ENCODE results near the gene PTBP3.

DNA sequence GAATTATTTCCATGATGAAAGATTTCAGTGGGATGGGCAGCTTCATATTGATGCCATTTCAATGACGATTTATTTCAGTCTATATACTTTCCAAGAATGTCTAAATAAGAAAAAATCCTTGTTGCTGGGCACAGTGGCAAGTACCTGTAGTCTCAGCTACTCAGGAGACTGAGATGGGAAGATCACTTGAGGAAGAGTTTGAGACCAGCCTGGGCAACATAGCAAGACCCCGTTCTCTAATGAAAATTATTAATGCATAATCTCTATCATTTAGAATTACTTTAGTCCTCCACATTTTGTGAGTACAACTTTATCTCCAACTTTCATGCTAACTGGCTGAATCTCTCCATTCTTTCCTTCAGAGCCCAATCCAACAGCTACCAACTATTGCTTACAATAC lies 52.5 kb downstream of the PTBP3 start:
- TF ChIP-seq, protein P1, sequence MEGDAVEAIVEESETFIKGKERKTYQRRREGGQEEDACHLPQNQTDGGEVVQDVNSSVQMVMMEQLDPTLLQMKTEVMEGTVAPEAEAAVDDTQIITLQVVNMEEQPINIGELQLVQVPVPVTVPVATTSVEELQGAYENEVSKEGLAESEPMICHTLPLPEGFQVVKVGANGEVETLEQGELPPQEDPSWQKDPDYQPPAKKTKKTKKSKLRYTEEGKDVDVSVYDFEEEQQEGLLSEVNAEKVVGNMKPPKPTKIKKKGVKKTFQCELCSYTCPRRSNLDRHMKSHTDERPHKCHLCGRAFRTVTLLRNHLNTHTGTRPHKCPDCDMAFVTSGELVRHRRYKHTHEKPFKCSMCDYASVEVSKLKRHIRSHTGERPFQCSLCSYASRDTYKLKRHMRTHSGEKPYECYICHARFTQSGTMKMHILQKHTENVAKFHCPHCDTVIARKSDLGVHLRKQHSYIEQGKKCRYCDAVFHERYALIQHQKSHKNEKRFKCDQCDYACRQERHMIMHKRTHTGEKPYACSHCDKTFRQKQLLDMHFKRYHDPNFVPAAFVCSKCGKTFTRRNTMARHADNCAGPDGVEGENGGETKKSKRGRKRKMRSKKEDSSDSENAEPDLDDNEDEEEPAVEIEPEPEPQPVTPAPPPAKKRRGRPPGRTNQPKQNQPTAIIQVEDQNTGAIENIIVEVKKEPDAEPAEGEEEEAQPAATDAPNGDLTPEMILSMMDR (IDR thresholded peaks at IDR 0.05) = no peak
- TF ChIP-seq EP300 (IDR thresholded peaks at IDR 0.05) (no peak), POLR2A (IDR thresholded peaks at IDR 0.05) (no peak)

Data from ovary (tissue), 3 donors.